Measurements from ENCODE around the gene HTR1E.
"Not testable (repeated sequence)": the region's sequence is repeated elsewhere in the genome, so short reads cannot be mapped to it uniquely, and the experiment has no call there.

Gene HTR1E

GRCh38 chr6:87001494-87001893 is 64.2 kb downstream of the HTR1E start:
- no peak for DNase-seq

- DNase-seq: not testable (repeated sequence)
These were observed 65.1 kb downstream of the HTR1E start for GRCh38 chr6:87002391-87002790.

- DNase-seq: not testable (repeated sequence)
These were observed 69.2 kb downstream of the HTR1E start for GRCh38 chr6:87006541-87006940.

- DNase-seq: not testable (repeated sequence)
These were observed 72.3 kb downstream of the HTR1E start for GRCh38 chr6:87009581-87009980.

GRCh38 chr6:87012035-87012434 is 74.7 kb downstream of the HTR1E start:
- DNase-seq: no peak

- DNase-seq: no peak
These were observed 75.4 kb downstream of the HTR1E start for GRCh38 chr6:87012743-87013142.

GRCh38 chr6:87016772-87017171 is 79.4 kb downstream of the HTR1E start:
- DNase-seq: no peak

GRCh38 chr6:87027021-87027420 is 89.7 kb downstream of the HTR1E start:
- DNase-seq: no peak

- peak; percentile 59 for DNase-seq
These were observed 92.5 kb downstream of the HTR1E start for GRCh38 chr6:87029711-87030314.

GRCh38 chr6:87040729-87041128 is 103.4 kb downstream of the HTR1E start:
- no peak for DNase-seq

GRCh38 chr6:87045521-87046075 is 108.3 kb downstream of the HTR1E start:
- DNase-seq: no peak

- no peak for DNase-seq
These were observed 112.5 kb downstream of the HTR1E start for GRCh38 chr6:87049779-87050178.

- no peak for DNase-seq
These were observed 116.0 kb downstream of the HTR1E start for GRCh38 chr6:87053312-87053711.

GRCh38 chr6:87054143-87054833 is 117.0 kb downstream of the HTR1E start:
- DNase-seq: no peak

- no peak for DNase-seq
These were observed 122.6 kb downstream of the HTR1E start for GRCh38 chr6:87059943-87060342.

GRCh38 chr6:87065117-87065516 is 127.8 kb downstream of the HTR1E start:
- DNase-seq: no peak

All from eye (tissue), 1 donor.